Smooth muscle cell of the pulmonary artery (primary cell): ENCODE data around the gene SKIC8. TPM values are rescaled to one million over a fixed set of nuclear protein-coding genes. Genes with fewer than 3 reads are reported as not detected.

Experiments
- total RNA-seq: library from RNA; depleted of rRNA; stranded (reverse); fragments of >200 nt; gene quantifications from 2 replicates; pipeline ENCODE4 v1.2.3, GENCODE V29; 2014

The SKIC8 gene
- total RNA-seq = 41.2 and 48.3 TPM in 2 replicates

DNA sequence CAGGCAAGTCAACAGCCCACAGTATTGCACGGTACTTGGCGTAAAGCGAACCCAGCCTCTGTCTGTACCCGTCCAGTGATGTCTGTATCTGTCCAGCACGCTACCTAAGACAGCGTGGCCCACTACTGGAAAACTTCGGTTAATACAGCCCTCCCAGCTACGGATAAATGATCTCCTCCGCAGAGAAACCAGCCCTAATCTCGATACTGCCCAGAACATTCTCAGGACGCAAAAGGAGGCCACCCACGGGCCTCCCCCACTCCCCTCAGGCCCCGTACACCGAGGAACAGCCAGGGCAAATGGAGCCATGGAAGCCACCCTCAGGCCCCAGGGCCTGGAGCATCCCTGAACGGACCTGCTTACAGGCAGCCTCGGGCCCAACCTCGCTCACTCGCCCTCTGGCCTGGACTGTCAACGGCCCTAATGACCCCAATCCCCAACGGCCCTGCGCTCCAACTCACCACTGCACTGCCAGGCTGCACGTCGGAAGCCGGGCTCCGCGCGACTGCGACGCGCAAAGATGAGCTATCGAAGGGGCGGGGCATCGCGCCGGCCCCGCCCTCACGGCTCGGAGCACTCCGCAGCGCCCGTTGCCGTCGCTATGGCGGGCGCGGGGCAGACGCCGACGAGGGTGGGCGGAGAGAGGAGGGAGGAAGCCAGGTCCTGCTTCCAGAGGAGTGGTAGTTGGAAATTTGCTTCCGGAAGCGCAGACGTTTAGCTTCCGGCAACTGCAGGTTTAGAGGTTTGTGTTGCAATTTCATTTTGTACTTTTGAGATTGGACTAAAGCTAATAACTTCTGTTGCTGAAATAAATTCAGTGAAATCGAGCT, at the start of gene SKIC8:
Gene SKIC8, minus strand, starts transcription at position 509 of the 830 bp plus-strand sequence. CDS start 3,923 bp downstream, outside the sequence.

DNA sequence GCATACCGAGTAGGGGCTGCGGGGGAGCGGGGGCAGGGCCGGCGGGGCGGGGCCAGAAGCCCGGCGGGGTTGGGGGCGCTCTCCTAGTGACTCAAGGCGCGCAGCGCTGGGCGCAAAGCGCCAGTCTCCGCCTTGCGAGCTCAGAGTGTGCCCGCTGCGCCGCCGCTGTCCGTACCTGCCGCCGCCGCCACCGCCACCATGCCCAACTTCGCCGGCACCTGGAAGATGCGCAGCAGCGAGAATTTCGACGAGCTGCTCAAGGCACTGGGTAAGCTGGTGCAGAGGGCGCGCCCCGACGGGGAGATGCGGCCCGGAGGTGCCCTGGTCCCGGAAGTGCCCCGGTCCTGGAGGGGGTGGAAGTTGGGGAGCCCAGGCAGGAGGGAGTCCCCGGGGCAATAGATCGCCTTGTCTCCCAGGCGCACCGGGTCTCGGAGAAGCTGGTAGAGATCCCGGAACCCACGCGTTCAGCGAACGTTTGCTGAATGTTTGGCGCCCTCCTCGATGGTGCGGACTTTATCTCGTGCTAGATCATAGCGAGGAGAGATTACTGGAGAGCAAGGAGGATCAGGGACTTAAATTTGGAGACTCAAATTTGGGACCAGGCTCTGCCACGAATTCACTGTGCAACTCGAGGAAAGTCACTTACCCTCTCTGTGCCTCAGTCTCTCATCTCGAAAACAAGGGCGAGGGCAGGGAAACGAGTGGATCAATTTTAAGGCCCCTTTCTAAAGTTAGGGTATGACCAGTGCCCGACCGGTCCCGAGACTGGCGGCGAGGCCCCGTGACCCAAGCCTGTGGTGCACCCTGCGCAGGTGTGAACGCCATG, 41.0 kb upstream of the SKIC8 start, which contains the start of gene CRABP1:
Gene CRABP1, plus strand, starts transcription at position 123 of the 826 bp plus-strand sequence. Its CDS starts 76 bp downstream, at position 199.

DNA sequence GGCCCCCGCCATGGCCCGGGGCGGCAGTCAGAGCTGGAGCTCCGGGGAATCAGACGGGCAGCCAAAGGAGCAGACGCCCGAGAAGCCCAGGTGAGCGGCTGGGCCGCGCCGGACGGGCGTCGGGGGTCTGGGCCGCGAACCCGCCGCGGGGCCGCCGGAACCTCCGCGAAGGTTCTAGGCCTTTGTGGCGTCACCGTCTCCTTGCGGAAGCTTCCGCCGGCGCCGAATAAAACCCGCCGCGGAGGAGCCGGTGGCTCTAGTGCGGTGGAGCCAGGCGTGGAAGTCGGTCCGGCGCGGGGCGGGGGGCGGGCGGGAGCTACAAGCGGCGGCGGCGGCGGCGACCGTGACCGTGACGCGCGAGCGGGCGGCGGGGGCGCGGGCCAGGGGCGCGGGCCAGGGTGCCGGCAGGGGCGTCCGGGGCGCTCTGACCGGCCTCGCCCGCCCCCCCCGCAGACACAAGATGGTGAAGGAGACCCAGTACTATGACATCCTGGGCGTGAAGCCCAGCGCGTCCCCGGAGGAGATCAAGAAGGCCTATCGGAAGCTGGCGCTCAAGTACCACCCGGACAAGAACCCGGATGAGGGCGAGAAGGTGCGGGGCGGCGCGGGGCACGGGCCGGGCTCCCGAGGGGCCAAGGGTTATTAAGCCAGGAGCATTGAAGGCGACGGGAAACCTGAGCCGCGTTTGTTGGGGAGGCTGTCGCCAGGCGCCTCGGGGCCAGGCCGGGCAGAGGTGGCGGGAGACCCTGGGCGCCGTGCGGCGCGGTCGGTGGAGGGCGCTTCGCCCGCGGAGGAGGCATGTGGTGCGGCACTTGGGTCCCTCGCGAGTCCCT, 34.9 kb downstream of the SKIC8 start, which contains the start of gene DNAJA4:
Gene DNAJA4, plus strand, starts transcription at position 259 of the 833 bp plus-strand sequence. Its CDS starts 202 bp downstream, at position 461.

DNA sequence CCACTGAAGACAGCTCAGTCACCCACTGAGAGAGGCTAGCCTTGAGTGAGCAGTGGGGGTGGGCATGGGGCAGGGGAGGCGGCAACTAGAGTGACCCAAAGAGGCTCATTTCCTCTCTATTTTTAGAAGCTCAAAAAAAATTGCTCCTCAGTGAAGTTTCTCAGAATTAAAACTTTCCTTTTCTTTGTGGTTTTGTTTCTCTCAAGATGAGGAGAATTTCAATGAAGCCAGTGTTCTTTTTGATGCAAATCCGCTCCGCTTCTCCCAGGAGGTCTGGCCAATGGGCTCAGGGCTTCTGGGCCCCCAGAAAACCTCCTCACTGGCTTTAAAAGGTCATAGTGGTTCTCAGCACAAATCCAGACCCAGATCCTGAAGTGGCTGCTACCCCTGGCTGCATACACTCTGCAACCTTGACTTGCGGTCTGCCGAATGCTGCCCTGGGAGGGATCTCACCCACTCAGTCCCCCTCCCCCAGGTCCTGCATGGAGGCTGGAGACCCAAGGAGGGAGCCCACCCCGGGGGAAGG, 64.8 kb downstream of the SKIC8 start, which contains the start of gene ACSBG1:
Gene ACSBG1, minus strand, starts transcription at position 51 of the 526 bp plus-strand sequence. CDS start 64 bp downstream, outside the sequence.

Other genes starting within 250 kb of the SKIC8 start
- 50.7 and 58.5 TPM in 2 replicates for gene TBC1D2B, start 221.9 kb downstream of the SKIC8 start, total RNA-seq
- not detected in 2 replicates for gene SH2D7, start 207.0 kb downstream of the SKIC8 start, total RNA-seq
- gene CIB2, start 168.2 kb downstream of the SKIC8 start, total RNA-seq = 2.8 and 3.6 TPM in 2 replicates
- 43.3 and 56.2 TPM in 2 replicates for gene IDH3A, start 150.2 kb downstream of the SKIC8 start, total RNA-seq
- gene ACSBG1, start 65.0 kb downstream of the SKIC8 start, total RNA-seq = not detected in 2 replicates
- gene DNAJA4, start 35.0 kb downstream of the SKIC8 start, total RNA-seq = 3.4 and 4.0 TPM in 2 replicates
- gene CRABP1, start 40.7 kb upstream of the SKIC8 start, total RNA-seq = not detected in 2 replicates
- 25.1 and 36.1 TPM in 2 replicates for gene IREB2, start 138.6 kb upstream of the SKIC8 start, total RNA-seq
- 1.7 and 2.0 TPM in 2 replicates for gene HYKK, start 208.0 kb upstream of the SKIC8 start, total RNA-seq
- gene PSMA4, start 240.8 kb upstream of the SKIC8 start, total RNA-seq = 104 and 122 TPM in 2 replicates